ENCODE measurements around the gene CMTM7.

DNA sequence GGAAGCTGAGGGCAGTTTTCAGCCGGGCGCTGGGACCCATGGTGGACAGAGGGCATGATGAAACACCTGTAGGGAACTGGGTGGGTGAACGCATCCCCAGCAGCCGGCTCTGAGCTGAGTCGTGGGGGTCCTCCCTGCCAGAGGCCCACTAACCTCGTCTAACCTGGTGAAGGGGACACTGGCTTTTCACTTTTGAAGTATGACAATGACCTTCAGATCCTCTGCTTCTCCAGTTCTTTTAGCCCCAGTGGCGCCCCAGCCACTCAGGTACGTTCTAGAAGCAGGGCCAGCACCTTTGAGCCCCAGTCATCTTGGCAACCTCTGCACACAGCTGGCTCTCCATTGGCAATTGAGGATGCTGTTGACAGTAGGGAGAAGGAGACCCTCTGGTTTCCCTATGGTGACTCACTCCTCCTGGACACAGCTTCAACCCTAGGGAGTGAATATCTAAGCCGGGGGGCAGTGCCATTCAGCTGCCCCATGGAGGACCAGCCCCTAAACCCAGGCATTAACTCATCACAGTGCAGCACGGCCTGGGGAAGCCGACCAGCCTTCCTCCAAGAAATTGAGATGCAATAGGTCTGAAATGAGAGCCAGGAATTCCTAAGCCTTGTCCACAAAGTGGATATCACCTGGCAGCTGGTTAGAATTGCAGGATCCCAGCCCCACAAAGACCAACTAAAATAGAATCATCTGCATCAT lies 64.9 kb downstream of the CMTM7 start:
- TF ChIP-seq, protein P1, sequence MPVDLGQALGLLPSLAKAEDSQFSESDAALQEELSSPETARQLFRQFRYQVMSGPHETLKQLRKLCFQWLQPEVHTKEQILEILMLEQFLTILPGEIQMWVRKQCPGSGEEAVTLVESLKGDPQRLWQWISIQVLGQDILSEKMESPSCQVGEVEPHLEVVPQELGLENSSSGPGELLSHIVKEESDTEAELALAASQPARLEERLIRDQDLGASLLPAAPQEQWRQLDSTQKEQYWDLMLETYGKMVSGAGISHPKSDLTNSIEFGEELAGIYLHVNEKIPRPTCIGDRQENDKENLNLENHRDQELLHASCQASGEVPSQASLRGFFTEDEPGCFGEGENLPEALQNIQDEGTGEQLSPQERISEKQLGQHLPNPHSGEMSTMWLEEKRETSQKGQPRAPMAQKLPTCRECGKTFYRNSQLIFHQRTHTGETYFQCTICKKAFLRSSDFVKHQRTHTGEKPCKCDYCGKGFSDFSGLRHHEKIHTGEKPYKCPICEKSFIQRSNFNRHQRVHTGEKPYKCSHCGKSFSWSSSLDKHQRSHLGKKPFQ (tag by site-specific recombination; IDR thresholded peaks at IDR 0.05): no peak
- TF ChIP-seq, protein P2, sequence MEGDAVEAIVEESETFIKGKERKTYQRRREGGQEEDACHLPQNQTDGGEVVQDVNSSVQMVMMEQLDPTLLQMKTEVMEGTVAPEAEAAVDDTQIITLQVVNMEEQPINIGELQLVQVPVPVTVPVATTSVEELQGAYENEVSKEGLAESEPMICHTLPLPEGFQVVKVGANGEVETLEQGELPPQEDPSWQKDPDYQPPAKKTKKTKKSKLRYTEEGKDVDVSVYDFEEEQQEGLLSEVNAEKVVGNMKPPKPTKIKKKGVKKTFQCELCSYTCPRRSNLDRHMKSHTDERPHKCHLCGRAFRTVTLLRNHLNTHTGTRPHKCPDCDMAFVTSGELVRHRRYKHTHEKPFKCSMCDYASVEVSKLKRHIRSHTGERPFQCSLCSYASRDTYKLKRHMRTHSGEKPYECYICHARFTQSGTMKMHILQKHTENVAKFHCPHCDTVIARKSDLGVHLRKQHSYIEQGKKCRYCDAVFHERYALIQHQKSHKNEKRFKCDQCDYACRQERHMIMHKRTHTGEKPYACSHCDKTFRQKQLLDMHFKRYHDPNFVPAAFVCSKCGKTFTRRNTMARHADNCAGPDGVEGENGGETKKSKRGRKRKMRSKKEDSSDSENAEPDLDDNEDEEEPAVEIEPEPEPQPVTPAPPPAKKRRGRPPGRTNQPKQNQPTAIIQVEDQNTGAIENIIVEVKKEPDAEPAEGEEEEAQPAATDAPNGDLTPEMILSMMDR (tag by site-specific recombination; IDR thresholded peaks at IDR 0.05): no peak
- TF ChIP-seq, protein P3, sequence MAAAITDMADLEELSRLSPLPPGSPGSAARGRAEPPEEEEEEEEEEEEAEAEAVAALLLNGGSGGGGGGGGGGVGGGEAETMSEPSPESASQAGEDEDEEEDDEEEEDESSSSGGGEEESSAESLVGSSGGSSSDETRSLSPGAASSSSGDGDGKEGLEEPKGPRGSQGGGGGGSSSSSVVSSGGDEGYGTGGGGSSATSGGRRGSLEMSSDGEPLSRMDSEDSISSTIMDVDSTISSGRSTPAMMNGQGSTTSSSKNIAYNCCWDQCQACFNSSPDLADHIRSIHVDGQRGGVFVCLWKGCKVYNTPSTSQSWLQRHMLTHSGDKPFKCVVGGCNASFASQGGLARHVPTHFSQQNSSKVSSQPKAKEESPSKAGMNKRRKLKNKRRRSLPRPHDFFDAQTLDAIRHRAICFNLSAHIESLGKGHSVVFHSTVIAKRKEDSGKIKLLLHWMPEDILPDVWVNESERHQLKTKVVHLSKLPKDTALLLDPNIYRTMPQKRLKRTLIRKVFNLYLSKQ (tag by site-specific recombination; IDR thresholded peaks at IDR 0.05; ENCODE audit: borderline replicate concordance): no peak
- TF ChIP-seq ZBTB1 (tag by site-specific recombination; IDR thresholded peaks at IDR 0.05): no peak
- TF ChIP-seq TCF7L2 (IDR thresholded peaks at IDR 0.05; ENCODE audit: borderline replicate concordance, low read depth, low read length): no peak
- TF ChIP-seq ZEB2 (tag by site-specific recombination; IDR thresholded peaks at IDR 0.05): no peak
- no peak for TF ChIP-seq ZNF274 (IDR thresholded peaks at IDR 0.05; ENCODE audit: low read length)
- TF ChIP-seq ZNF274 (tag by site-specific recombination; IDR thresholded peaks at IDR 0.05; ENCODE audit: borderline replicate concordance): no peak
- no peak for TF ChIP-seq GLIS1 (tag by site-specific recombination; IDR thresholded peaks at IDR 0.05)
- TF ChIP-seq, protein P4, sequence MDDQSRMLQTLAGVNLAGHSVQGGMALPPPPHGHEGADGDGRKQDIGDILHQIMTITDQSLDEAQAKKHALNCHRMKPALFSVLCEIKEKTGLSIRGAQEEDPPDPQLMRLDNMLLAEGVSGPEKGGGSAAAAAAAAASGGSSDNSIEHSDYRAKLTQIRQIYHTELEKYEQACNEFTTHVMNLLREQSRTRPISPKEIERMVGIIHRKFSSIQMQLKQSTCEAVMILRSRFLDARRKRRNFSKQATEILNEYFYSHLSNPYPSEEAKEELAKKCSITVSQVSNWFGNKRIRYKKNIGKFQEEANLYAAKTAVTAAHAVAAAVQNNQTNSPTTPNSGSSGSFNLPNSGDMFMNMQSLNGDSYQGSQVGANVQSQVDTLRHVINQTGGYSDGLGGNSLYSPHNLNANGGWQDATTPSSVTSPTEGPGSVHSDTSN (CRISPR knock-in tag; IDR thresholded peaks at IDR 0.05): no peak
- TF ChIP-seq, protein P5, sequence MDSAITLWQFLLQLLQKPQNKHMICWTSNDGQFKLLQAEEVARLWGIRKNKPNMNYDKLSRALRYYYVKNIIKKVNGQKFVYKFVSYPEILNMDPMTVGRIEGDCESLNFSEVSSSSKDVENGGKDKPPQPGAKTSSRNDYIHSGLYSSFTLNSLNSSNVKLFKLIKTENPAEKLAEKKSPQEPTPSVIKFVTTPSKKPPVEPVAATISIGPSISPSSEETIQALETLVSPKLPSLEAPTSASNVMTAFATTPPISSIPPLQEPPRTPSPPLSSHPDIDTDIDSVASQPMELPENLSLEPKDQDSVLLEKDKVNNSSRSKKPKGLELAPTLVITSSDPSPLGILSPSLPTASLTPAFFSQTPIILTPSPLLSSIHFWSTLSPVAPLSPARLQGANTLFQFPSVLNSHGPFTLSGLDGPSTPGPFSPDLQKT (IDR thresholded peaks at IDR 0.05; ENCODE audit: borderline replicate concordance, low read depth, low read length): no peak

Measured in HEK293 (cell line).